Thoracic aorta (tissue), 2 donors: ENCODE data around the gene TEX22. TPM values are rescaled to one million over a fixed set of nuclear protein-coding genes. Genes with fewer than 3 reads are reported as not detected.
A peak's percentile ranks its signal among the peaks of the same experiment; 100 is the strongest.

ENCODE experiments used
- ATAC-seq: fragments of 150-250 bp; one replicate; pipeline ENCODE4 v1.8.0; 2017; ENCODE audit warnings: low read depth; ENCODE audit not compliant: insufficient number of reproducible peaks, low FRiP score
- DNase-seq: peaks from one replicate; pipeline ENCODE4 v3.0.0-alpha.2; 2020; ENCODE audit warnings: low spot score
- H3K27ac ChIP-seq, 2 donors: fragments of 200-600 bp; sonication (generic); 1 replicate in 1 of 2; 2 replicates in 1 of 2; pipeline ENCODE4 v1.5.1; 2016; ENCODE audit warnings: mild to moderate bottlenecking in 2 of 2, moderate library complexity in 2 of 2
- H3K27me3 ChIP-seq: fragments of 200-600 bp; sonication (generic); replicated peaks from 2 replicates; pipeline ENCODE4 v1.6.0; 2016; ENCODE audit warnings: mild to moderate bottlenecking; ENCODE audit not compliant: insufficient read depth
- H3K36me3 ChIP-seq: fragments of 200-600 bp; sonication (generic); one replicate; pipeline ENCODE4 v1.5.1; 2016
- H3K4me1 ChIP-seq, 2 donors: fragments of 200-600 bp; sonication (generic); 1 replicate in 1 of 2; 2 replicates in 1 of 2; pipeline versions ENCODE4 v1.5.1 to v1.6.0; 2016; ENCODE audit warnings: low read depth in 2 of 2, mild to moderate bottlenecking in 1 of 2; ENCODE audit not compliant: control insufficient read depth in 1 of 2
- H3K4me3 ChIP-seq: fragments of 200-600 bp; sonication (generic); 2 replicates; pipeline ENCODE4 v1.5.1; 2016; ENCODE audit warnings: mild to moderate bottlenecking
- H3K9me3 ChIP-seq: fragments of 200-600 bp; sonication (generic); 2 replicates; pipeline ENCODE4 v1.5.1; 2016
- CTCF ChIP-seq: fragments of 200-600 bp; sonication (generic); IDR thresholded peaks from one replicate; pipeline ENCODE4 v1.5.1; 2019; ENCODE audit warnings: antibody characterized with exemption
- total RNA-seq, 2 donors: library from RNA; depleted of rRNA; stranded (reverse); fragments of >200 nt; gene quantifications; one replicate each; pipeline versions ENCODE4 v1.1.0 to v1.2.3, GENCODE V29; 2016

Gene TEX22
- not detected for total RNA-seq

- TF ChIP-seq CTCF, result no peak
- H3K27ac ChIP-seq, result peak within 1 kb of the TSS; percentile 74 to 76
- H3K27me3 ChIP-seq, result no peaks in the 10 kb centered on the region
- H3K9me3 ChIP-seq, result peaks cover 7% of the 10 kb centered on the region
- peak within 1 kb of the TSS; percentile 99 for H3K4me3 ChIP-seq
- peak; percentile 66 for ATAC-seq
- DNase-seq, result peak; percentile 43
- H3K36me3 ChIP-seq, result peaks cover 4% of the 10 kb centered on the region
- peaks cover 9 to 16% of the 10 kb centered on the region in 2 donors for H3K4me1 ChIP-seq
Observed at GRCh38 chr14:105398044-105398725, at the start of gene TEX22. TSS of gene TEX22 (plus strand) at chr14:105398538. CDS start at chr14:105399341, 803 bp downstream.

- no peak for DNase-seq
- H3K4me3 ChIP-seq, result no peak overlapping the region
- peaks cover 5% of the 10 kb centered on the region for H3K36me3 ChIP-seq
- H3K4me1 ChIP-seq, result no peaks in the 10 kb centered on the region
- ATAC-seq, result no peak
- H3K27ac ChIP-seq, result no peak overlapping the region
- no peaks in the 10 kb centered on the region for H3K27me3 ChIP-seq
- H3K9me3 ChIP-seq, result no peaks in the 10 kb centered on the region
- TF ChIP-seq CTCF, result no peak
Observed at GRCh38 chr14:105348945-105349699, 49.2 kb upstream of the TEX22 start.

- ATAC-seq, result no peak
- Histone ChIP-seq H3K27ac (no peak overlapping the region), H3K27me3 (no peaks in the 10 kb centered on the region), H3K4me3 (no peak overlapping the region), H3K4me1 (no peaks in the 10 kb centered on the region), H3K9me3 (no peaks in the 10 kb centered on the region), H3K36me3 (peaks cover 5% of the 10 kb centered on the region)
- no peak for DNase-seq
- TF ChIP-seq CTCF, result no peak
Observed at GRCh38 chr14:105349992-105350391, 48.3 kb upstream of the TEX22 start.

GRCh38 chr14:105350450-105351244, 47.7 kb upstream of the TEX22 start:
- ATAC-seq, result no peak
- TF ChIP-seq CTCF, result no peak
- peaks cover 5% of the 10 kb centered on the region for H3K36me3 ChIP-seq
- H3K27me3 ChIP-seq, result no peaks in the 10 kb centered on the region
- no peaks in the 10 kb centered on the region for H3K9me3 ChIP-seq
- no peak overlapping the region for H3K4me3 ChIP-seq
- no peaks in the 10 kb centered on the region for H3K4me1 ChIP-seq
- no peak for DNase-seq
- no peak overlapping the region for H3K27ac ChIP-seq

- Histone ChIP-seq H3K4me1 (no peaks in the 10 kb centered on the region), H3K36me3 (peaks cover 12% of the 10 kb centered on the region), H3K4me3 (no peak overlapping the region), H3K27me3 (no peaks in the 10 kb centered on the region), H3K9me3 (no peaks in the 10 kb centered on the region), H3K27ac (no peak overlapping the region)
- ATAC-seq (no peak), DNase-seq (no peak)
- no peak for TF ChIP-seq CTCF
Observed at GRCh38 chr14:105351410-105351809, 46.9 kb upstream of the TEX22 start.
